GM10248 (cell line): ENCODE measurements around the gene DNAH17.

ENCODE experiments used
- CTCF ChIA-PET: fragments of 300-600 bp; sonication (Branson Sonifier 250); formaldehyde crosslinking; extraction: SDS; loops from one replicate; lab custom pipeline; 2021; ENCODE audit warnings: antibody characterized with exemption; lab: Yijun Ruan, JAX
- POLR2A ChIA-PET: fragments of 350-650 bp; sonication (Branson Sonifier 250); formaldehyde crosslinking; extraction: SDS; loops from one replicate; lab custom pipeline; 2020; ENCODE audit warnings: antibody characterized with exemption; lab: Yijun Ruan, JAX
- DNase-seq: peaks from one replicate; pipeline ENCODE4 v3.0.0; 2012; ENCODE audit errors: extremely low spot score
- CTCF ChIP-seq: IDR thresholded peaks from 2 replicates; pipeline ENCODE4 v1.5.1; 2012; ENCODE audit warnings: mild to moderate bottlenecking, low read depth; ENCODE audit errors: extremely low read depth, missing control alignments, control extremely low read depth

DNAH17 gene

GRCh38 chr17:78434455-78435329 is 142.5 kb downstream of the DNAH17 start:
- POLR2A ChIA-PET = no interaction called here
- no peak for DNase-seq
- TF ChIP-seq CTCF = no peak
- CTCF ChIA-PET = interaction anchor here (1.0 to 3.3 kb wide), 3 partner anchors 10 to 26 kb away, joined by 3 to 12 read pairs (median 4); no protein-coding TSS in a partner anchor

GRCh38 chr17:78433780-78434335 is 143.3 kb downstream of the DNAH17 start:
- POLR2A ChIA-PET = no interaction called here
- no peak for DNase-seq

GRCh38 chr17:78433013-78433727 is 144.0 kb downstream of the DNAH17 start:
- TF ChIP-seq CTCF = no peak
- POLR2A ChIA-PET = no interaction called here
- DNase-seq = no peak
- CTCF ChIA-PET = interaction anchor here (2.8 kb wide), 1 partner anchor 11 kb away, joined by 14 read pairs; no protein-coding TSS in a partner anchor

More at GRCh38 chr17:78433780-78434335, 143.3 kb downstream of the DNAH17 start:
- CTCF ChIA-PET = interaction anchor here (1.0 to 1.3 kb wide), 2 partner anchors 11 to 26 kb away, joined by 3 to 4 read pairs; no protein-coding TSS in a partner anchor
- TF ChIP-seq CTCF = no peak

- ChIA-PET POLR2A (no interaction called here), CTCF (interaction anchor here (0.9 to 2.8 kb wide), 2 partner anchors 11 to 13 kb away, joined by 3 to 14 read pairs; no protein-coding TSS in a partner anchor)
- DNase-seq = no peak
- TF ChIP-seq CTCF = no peak
These were observed 144.8 kb downstream of the DNAH17 start for GRCh38 chr17:78432226-78433012.

GRCh38 chr17:78431692-78431958 is 145.6 kb downstream of the DNAH17 start:
- no peak for DNase-seq
- no peak for TF ChIP-seq CTCF
- ChIA-PET POLR2A (no interaction called here), CTCF (interaction anchor here (0.9 to 2.8 kb wide), 2 partner anchors 10 to 13 kb away, joined by 3 to 14 read pairs; no protein-coding TSS in a partner anchor)
